Raji (cell line): ENCODE data around the gene MICU1.

Experiments
- POLR2A ChIP-seq: IDR thresholded peaks from 2 replicates; pipeline ENCODE4 v1.6.1; 2011; ENCODE audit warnings: low read depth, low read length, control low read depth; ENCODE audit not compliant: insufficient read depth

Gene MICU1

GRCh38 chr10:72540193-72540807 is 85.6 kb downstream of the MICU1 start:
- no peak for TF ChIP-seq POLR2A

GRCh38 chr10:72539137-72539536 is 86.7 kb downstream of the MICU1 start:
- TF ChIP-seq POLR2A = no peak

- TF ChIP-seq POLR2A = no peak
Measured at GRCh38 chr10:72525689-72526088, 100.2 kb downstream of the MICU1 start.

- TF ChIP-seq POLR2A = no peak
Measured at GRCh38 chr10:72525277-72525676, 100.6 kb downstream of the MICU1 start.

- TF ChIP-seq POLR2A = no peak
Measured at GRCh38 chr10:72524489-72524888, 101.4 kb downstream of the MICU1 start.

- no peak for TF ChIP-seq POLR2A
Measured at GRCh38 chr10:72523932-72524396, 101.9 kb downstream of the MICU1 start.

- no peak for TF ChIP-seq POLR2A
Measured at GRCh38 chr10:72523062-72523461, 102.8 kb downstream of the MICU1 start.

GRCh38 chr10:72517244-72517643 is 108.6 kb downstream of the MICU1 start:
- TF ChIP-seq POLR2A = no peak

GRCh38 chr10:72515455-72515854 is 110.4 kb downstream of the MICU1 start:
- TF ChIP-seq POLR2A = no peak

- no peak for TF ChIP-seq POLR2A
Measured at GRCh38 chr10:72513910-72514309, 112.0 kb downstream of the MICU1 start.

- no peak for TF ChIP-seq POLR2A
Measured at GRCh38 chr10:72511459-72511858, 114.4 kb downstream of the MICU1 start.

- no peak for TF ChIP-seq POLR2A
Measured at GRCh38 chr10:72509941-72510340, 115.9 kb downstream of the MICU1 start.

GRCh38 chr10:72509206-72509799 is 116.6 kb downstream of the MICU1 start:
- TF ChIP-seq POLR2A = no peak

GRCh38 chr10:72508033-72508432 is 117.8 kb downstream of the MICU1 start:
- TF ChIP-seq POLR2A = no peak

- TF ChIP-seq POLR2A = no peak
Measured at GRCh38 chr10:72506474-72506873, 119.4 kb downstream of the MICU1 start.

- no peak for TF ChIP-seq POLR2A
Measured at GRCh38 chr10:72505435-72505834, 120.4 kb downstream of the MICU1 start.
